ELF-1 (cell line): Measurements from ENCODE around the gene KANSL1L.

Experiments
- DNase-seq: peaks from one replicate; pipeline ENCODE4 v3.0.0-alpha.2; 2016; ENCODE audit warnings: low read depth, low spot score

KANSL1L gene

GRCh38 chr2:209993968-209994367 is 177.2 kb downstream of the KANSL1L start:
- no peak for DNase-seq

GRCh38 chr2:209990838-209991237 is 180.4 kb downstream of the KANSL1L start:
- no peak for DNase-seq

- DNase-seq, result no peak
These were observed 183.2 kb downstream of the KANSL1L start for GRCh38 chr2:209988010-209988409.

GRCh38 chr2:209986415-209986814 is 184.8 kb downstream of the KANSL1L start:
- DNase-seq, result no peak

GRCh38 chr2:209985874-209986273 is 185.3 kb downstream of the KANSL1L start:
- DNase-seq, result no peak

- DNase-seq, result no peak
These were observed 186.9 kb downstream of the KANSL1L start for GRCh38 chr2:209984291-209984690.

GRCh38 chr2:209977386-209978239 is 193.6 kb downstream of the KANSL1L start:
- DNase-seq, result no peak

- no peak for DNase-seq
These were observed 194.4 kb downstream of the KANSL1L start for GRCh38 chr2:209976698-209977385.

GRCh38 chr2:209974576-209974975 is 196.6 kb downstream of the KANSL1L start:
- DNase-seq, result no peak

GRCh38 chr2:209973328-209973727 is 197.9 kb downstream of the KANSL1L start:
- DNase-seq, result no peak
